ENCODE results near the gene FBXW7. TPM values are rescaled to one million over a fixed set of nuclear protein-coding genes. Genes with fewer than 3 reads are reported as not detected.

The FBXW7 gene
- total RNA-seq, 1 donor from 2014 or later: 128 TPM

GRCh38 chr4:152462047-152462446 is 73.8 kb downstream of the FBXW7 start:
- Histone ChIP-seq H3K27me3 (no peaks in the 10 kb centered on the region), H3K27ac (no peak overlapping the region), H3K4me1 (no peaks in the 10 kb centered on the region), H3K9me3 (no peaks in the 10 kb centered on the region), H3K4me3 (no peak overlapping the region), H3K36me3 (no peaks in the 10 kb centered on the region)
- no peak for DNase-seq (ENCODE audit: low spot score in 2 of 2)
- intact Hi-C loops (cut with DNase I): no loop called here
- TF ChIP-seq CTCF (IDR thresholded peaks at IDR 0.05): no peak

GRCh38 chr4:152460488-152460887 is 75.4 kb downstream of the FBXW7 start:
- no peaks in the 10 kb centered on the region for H3K4me1 ChIP-seq
- peak in 1 of 3 experiments; percentile 6 for TF ChIP-seq CTCF (IDR thresholded peaks at IDR 0.05)
- H3K27ac ChIP-seq: no peak overlapping the region
- no peak overlapping the region for H3K4me3 ChIP-seq
- H3K36me3 ChIP-seq: no peaks in the 10 kb centered on the region
- intact Hi-C loops (cut with DNase I): no loop called here
- no peaks in the 10 kb centered on the region for H3K27me3 ChIP-seq
- H3K9me3 ChIP-seq: no peaks in the 10 kb centered on the region
- no peak for DNase-seq (ENCODE audit: low spot score in 2 of 2)

- no peak for DNase-seq (ENCODE audit: low spot score in 2 of 2)
- Histone ChIP-seq H3K9me3 (no peaks in the 10 kb centered on the region), H3K36me3 (no peaks in the 10 kb centered on the region), H3K27me3 (no peaks in the 10 kb centered on the region), H3K4me1 (no peaks in the 10 kb centered on the region), H3K27ac (no peak overlapping the region), H3K4me3 (no peak overlapping the region)
- TF ChIP-seq CTCF (IDR thresholded peaks at IDR 0.05): no peak
- intact Hi-C loops (cut with DNase I): loop anchor here (5.0 kb wide), 1 partner anchor 183 kb away; no protein-coding TSS in a partner anchor
Measured at GRCh38 chr4:152459326-152459725, 76.6 kb downstream of the FBXW7 start.

GRCh38 chr4:152458801-152459302 is 77.0 kb downstream of the FBXW7 start:
- H3K4me1 ChIP-seq: no peaks in the 10 kb centered on the region
- intact Hi-C loops (cut with DNase I): loop anchor here (5.0 kb wide), 1 partner anchor 183 kb away; no protein-coding TSS in a partner anchor
- H3K9me3 ChIP-seq: no peaks in the 10 kb centered on the region

GRCh38 chr4:152456609-152457008 is 79.3 kb downstream of the FBXW7 start:
- TF ChIP-seq CTCF (IDR thresholded peaks at IDR 0.05): no peak
- Histone ChIP-seq H3K9me3 (no peaks in the 10 kb centered on the region), H3K27ac (no peak overlapping the region), H3K4me1 (no peaks in the 10 kb centered on the region), H3K4me3 (no peak overlapping the region), H3K36me3 (no peaks in the 10 kb centered on the region), H3K27me3 (no peaks in the 10 kb centered on the region)
- DNase-seq (ENCODE audit: low spot score in 2 of 2): no peak
- intact Hi-C loops (cut with DNase I): loop anchor here (5.0 kb wide), 1 partner anchor 186 kb away; no protein-coding TSS in a partner anchor

More at GRCh38 chr4:152458801-152459302, 77.0 kb downstream of the FBXW7 start:
- Histone ChIP-seq H3K36me3 (no peaks in the 10 kb centered on the region), H3K27ac (no peak overlapping the region), H3K27me3 (no peaks in the 10 kb centered on the region), H3K4me3 (no peak overlapping the region)
- TF ChIP-seq CTCF (IDR thresholded peaks at IDR 0.05): no peak
- DNase-seq (ENCODE audit: low spot score in 2 of 2): no peak

GRCh38 chr4:152455311-152455710 is 80.6 kb downstream of the FBXW7 start:
- no peak for TF ChIP-seq CTCF (IDR thresholded peaks at IDR 0.05)
- no peak overlapping the region for H3K27ac ChIP-seq
- H3K4me3 ChIP-seq: no peak overlapping the region
- H3K9me3 ChIP-seq: no peaks in the 10 kb centered on the region
- H3K27me3 ChIP-seq: no peaks in the 10 kb centered on the region
- no peaks in the 10 kb centered on the region for H3K4me1 ChIP-seq
- intact Hi-C loops (cut with DNase I): loop anchor here (5.0 kb wide), 1 partner anchor 187 kb away; no protein-coding TSS in a partner anchor
- no peaks in the 10 kb centered on the region for H3K36me3 ChIP-seq
- DNase-seq (ENCODE audit: low spot score in 2 of 2): no peak

Measured in ascending aorta (tissue), 2 donors.